SK-N-SH treated with all-trans-retinoic acid at 6 μM for 48 hours (cell line): ENCODE results near the gene PREB.

Source experiments
- ATAC-seq: fragments of 200-7000 bp; cut with Tn5 transposase; 3 replicates; pipeline ENCODE4 v1.9.1; 2020; ENCODE audit warnings: mild to moderate bottlenecking, moderate library complexity
- ARNTL ChIP-seq: fragments of 450-650 bp; formaldehyde crosslinking; IDR thresholded peaks from 2 replicates; pipeline ENCODE4 v1.5.0; 2020; ENCODE audit warnings: low read depth, mild to moderate bottlenecking, moderate library complexity, borderline replicate concordance
- CREB5 ChIP-seq: fragments of 250-450 bp; sonication (Bioruptor Pico); IDR thresholded peaks from 2 replicates; pipeline ENCODE4 v1.5.1; 2020; ENCODE audit warnings: low read depth, mild to moderate bottlenecking, moderate library complexity
- CSDC2 ChIP-seq: fragments of 250-450 bp; sonication (Bioruptor Pico); IDR thresholded peaks from 2 replicates; pipeline ENCODE4 v1.5.0; 2020; ENCODE audit warnings: mild to moderate bottlenecking, moderate library complexity
- CSRNP3 ChIP-seq: fragments of 250-450 bp; sonication (Bioruptor Pico); IDR thresholded peaks from 2 replicates; pipeline ENCODE4 v1.5.1; 2021; ENCODE audit warnings: mild to moderate bottlenecking, moderate library complexity
- ESRRG ChIP-seq: fragments of 250-450 bp; sonication (Bioruptor Pico); IDR thresholded peaks from 2 replicates; pipeline ENCODE4 v1.6.1; 2021; ENCODE audit warnings: mild to moderate bottlenecking
- GLIS3 ChIP-seq: fragments of 250-450 bp; sonication (Bioruptor Pico); IDR thresholded peaks from 2 replicates; pipeline ENCODE4 v1.5.0; 2020; ENCODE audit warnings: mild to moderate bottlenecking, moderate library complexity
- ISL1 ChIP-seq: fragments of 250-450 bp; sonication (Bioruptor Pico); IDR thresholded peaks from 2 replicates; pipeline ENCODE4 v2.1.2; 2022; ENCODE audit warnings: mild to moderate bottlenecking, moderate library complexity
- OSR1 ChIP-seq: fragments of 250-450 bp; sonication (Bioruptor Pico); IDR thresholded peaks from 2 replicates; pipeline ENCODE4 v1.8.0; 2022; ENCODE audit warnings: moderate library complexity, mild to moderate bottlenecking, inconsistent platforms
- POU6F1 ChIP-seq: fragments of 250-450 bp; sonication (Bioruptor Pico); IDR thresholded peaks from 2 replicates; pipeline ENCODE4 v1.8.0; 2021; ENCODE audit warnings: low read depth, mild to moderate bottlenecking, moderate library complexity, borderline replicate concordance
- SNAI2 ChIP-seq: fragments of 250-450 bp; sonication (Bioruptor Pico); IDR thresholded peaks from 2 replicates; pipeline ENCODE4 v1.5.0; 2020; ENCODE audit warnings: mild to moderate bottlenecking, moderate library complexity
- TCF4 ChIP-seq: fragments of 250-450 bp; sonication (Bioruptor Pico); IDR thresholded peaks from 2 replicates; pipeline ENCODE4 v1.8.0; 2021; ENCODE audit warnings: mild to moderate bottlenecking, moderate library complexity, borderline replicate concordance
- TOX ChIP-seq: fragments of 250-450 bp; sonication (Bioruptor Pico); IDR thresholded peaks from 2 replicates; pipeline ENCODE4 v1.8.0; 2021; ENCODE audit warnings: mild to moderate bottlenecking, moderate library complexity, borderline replicate concordance
- TSHZ2 ChIP-seq: fragments of 250-450 bp; sonication (Bioruptor Pico); IDR thresholded peaks from 2 replicates; pipeline ENCODE4 v1.5.0; 2020; ENCODE audit warnings: mild to moderate bottlenecking, moderate library complexity
- ZFP3 ChIP-seq: fragments of 250-450 bp; sonication (Bioruptor Pico); IDR thresholded peaks from 2 replicates; pipeline ENCODE4 v1.5.0; 2020; ENCODE audit warnings: mild to moderate bottlenecking, moderate library complexity
- ZFP30 ChIP-seq: fragments of 450-650 bp; formaldehyde crosslinking; IDR thresholded peaks from 2 replicates; pipeline ENCODE4 v1.5.0; 2022; ENCODE audit warnings: mild to moderate bottlenecking, moderate library complexity
- ZNF565 ChIP-seq: fragments of 450-650 bp; formaldehyde crosslinking; conservative IDR thresholded peaks from 2 replicates; pipeline ENCODE4 v1.5.0; 2020; ENCODE audit warnings: low read depth, mild to moderate bottlenecking, moderate library complexity
- ZNF70 ChIP-seq: fragments of 450-650 bp; formaldehyde crosslinking; IDR thresholded peaks from 2 replicates; pipeline ENCODE4 v1.5.0; 2020; ENCODE audit warnings: mild to moderate bottlenecking, moderate library complexity
- ZNF8 ChIP-seq: fragments of 450-650 bp; formaldehyde crosslinking; IDR thresholded peaks from 2 replicates; pipeline ENCODE4 v1.5.0; 2020; ENCODE audit warnings: mild to moderate bottlenecking, moderate library complexity

Gene PREB

GRCh38 chr2:27145682-27146081 is 11.2 kb upstream of the PREB start:
- TF ChIP-seq TCF4 (CRISPR knock-in tag) (no peak), TOX (no peak), ZNF8 (no peak)
- TF ChIP-seq, all 23 proteins: peak for 0

GRCh38 chr2:27143285-27143684 is 8.8 kb upstream of the PREB start:
- ATAC-seq: no peak
- TF ChIP-seq OSR1 (CRISPR knock-in tag) (no peak), CREB5 (CRISPR knock-in tag) (no peak), ZFP3 (CRISPR knock-in tag) (no peak), ISL1 (no peak), ZNF70 (CRISPR knock-in tag) (no peak), ZNF565 (CRISPR knock-in tag) (no peak), TCF4 (CRISPR knock-in tag) (no peak), CSRNP3 (CRISPR knock-in tag) (no peak), TSHZ2 (CRISPR knock-in tag) (no peak), ARNTL (CRISPR knock-in tag) (no peak)
- TF ChIP-seq, all 23 proteins: peak for 0

More at GRCh38 chr2:27145682-27146081, 11.2 kb upstream of the PREB start:
- no peak for ATAC-seq

GRCh38 chr2:27139310-27139709 is 4.9 kb upstream of the PREB start, which contains the start of gene PRR30:
TSS of gene PRR30 (minus strand) at chr2:27139410. CDS start at chr2:27138329, 1,081 bp downstream.
- no peak for ATAC-seq

GRCh38 chr2:27138111-27138510 is 3.7 kb upstream of the PREB start:
- TF ChIP-seq POU6F1 (CRISPR knock-in tag) (no peak), TSHZ2 (CRISPR knock-in tag) (no peak), TOX (no peak), SNAI2 (CRISPR knock-in tag) (no peak), ESRRG (CRISPR knock-in tag) (no peak)
- TF ChIP-seq, all 23 proteins: peak for 0
- ATAC-seq: no peak

More at GRCh38 chr2:27139310-27139709, 4.9 kb upstream of the PREB start, which contains the start of gene PRR30:
- TF ChIP-seq ZFP3 (CRISPR knock-in tag) (no peak), ARNTL (CRISPR knock-in tag) (no peak), GLIS3 (CRISPR knock-in tag) (no peak), ZNF565 (CRISPR knock-in tag) (no peak), CSRNP3 (CRISPR knock-in tag) (no peak), CSDC2 (no peak), ZFP30 (CRISPR knock-in tag) (no peak), ISL1 (no peak), CREB5 (CRISPR knock-in tag) (no peak), SNAI2 (CRISPR knock-in tag) (no peak), TOX (no peak), OSR1 (CRISPR knock-in tag) (no peak), ZNF8 (no peak)
